ENCODE measurements around the gene ENPP6. TPM values are rescaled to one million over a fixed set of nuclear protein-coding genes. Genes with fewer than 3 reads are reported as not detected.

ENPP6 gene
- total RNA-seq, 1 donor from 2014 or later, result 0.41 TPM

DNA sequence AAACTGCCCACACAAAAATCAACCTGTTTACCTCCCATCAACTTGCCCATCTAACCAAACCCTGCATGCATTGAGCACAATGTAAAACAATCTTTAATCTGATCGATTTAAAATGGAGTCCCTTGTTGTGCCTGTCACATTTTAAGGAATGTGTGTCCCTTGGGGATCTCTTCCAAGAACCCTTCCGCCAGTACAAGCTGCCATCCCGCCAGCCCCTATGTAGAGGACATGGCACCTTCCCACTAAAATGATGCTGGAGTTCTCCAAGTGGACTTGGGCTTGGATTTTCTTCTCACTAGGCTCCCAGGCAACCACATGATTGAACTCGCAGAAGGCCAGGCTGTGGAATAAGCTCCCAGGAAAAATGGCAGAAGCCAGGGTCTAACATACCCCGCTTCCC, 45.8 kb upstream of the ENPP6 start:
- Mint-ChIP-seq H3K9me3 (ENCODE audit: unreplicated experiment) (no peaks in the 10 kb centered on the region), H3K27me3 (ENCODE audit: unreplicated experiment) (peaks cover 3% of the 10 kb centered on the region), H3K4me3 (ENCODE audit: unreplicated experiment) (no peak overlapping the region), H3K27ac (ENCODE audit: unreplicated experiment) (no peak overlapping the region), H3K4me1 (ENCODE audit: unreplicated experiment) (peaks cover 19% of the 10 kb centered on the region), H3K36me3 (ENCODE audit: low read depth, unreplicated experiment) (no peaks in the 10 kb centered on the region)
- TF ChIP-seq, protein P1, sequence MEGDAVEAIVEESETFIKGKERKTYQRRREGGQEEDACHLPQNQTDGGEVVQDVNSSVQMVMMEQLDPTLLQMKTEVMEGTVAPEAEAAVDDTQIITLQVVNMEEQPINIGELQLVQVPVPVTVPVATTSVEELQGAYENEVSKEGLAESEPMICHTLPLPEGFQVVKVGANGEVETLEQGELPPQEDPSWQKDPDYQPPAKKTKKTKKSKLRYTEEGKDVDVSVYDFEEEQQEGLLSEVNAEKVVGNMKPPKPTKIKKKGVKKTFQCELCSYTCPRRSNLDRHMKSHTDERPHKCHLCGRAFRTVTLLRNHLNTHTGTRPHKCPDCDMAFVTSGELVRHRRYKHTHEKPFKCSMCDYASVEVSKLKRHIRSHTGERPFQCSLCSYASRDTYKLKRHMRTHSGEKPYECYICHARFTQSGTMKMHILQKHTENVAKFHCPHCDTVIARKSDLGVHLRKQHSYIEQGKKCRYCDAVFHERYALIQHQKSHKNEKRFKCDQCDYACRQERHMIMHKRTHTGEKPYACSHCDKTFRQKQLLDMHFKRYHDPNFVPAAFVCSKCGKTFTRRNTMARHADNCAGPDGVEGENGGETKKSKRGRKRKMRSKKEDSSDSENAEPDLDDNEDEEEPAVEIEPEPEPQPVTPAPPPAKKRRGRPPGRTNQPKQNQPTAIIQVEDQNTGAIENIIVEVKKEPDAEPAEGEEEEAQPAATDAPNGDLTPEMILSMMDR (IDR thresholded peaks at IDR 0.05; ENCODE audit: unreplicated experiment), result no peak
- no peak for DNase-seq (ENCODE audit: low spot score)

DNA sequence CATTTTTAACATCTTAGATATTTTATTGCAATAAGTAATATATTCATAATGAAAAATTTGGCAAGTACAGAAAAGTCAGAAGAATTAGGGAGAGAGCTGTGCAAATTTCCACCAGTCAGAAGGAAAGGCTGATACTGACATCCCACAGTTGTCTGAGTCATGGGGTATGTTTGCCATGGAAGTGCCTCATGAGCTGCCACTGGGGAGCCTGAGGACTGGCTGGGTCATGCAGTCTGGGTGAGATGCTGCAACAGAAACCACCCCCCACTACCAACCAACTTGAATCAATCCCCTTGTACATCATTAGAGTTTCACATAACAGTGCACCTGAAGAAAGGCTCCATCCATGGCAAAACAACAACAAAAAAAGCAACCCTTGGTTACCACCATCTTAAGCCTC, 45.2 kb upstream of the ENPP6 start:
- Mint-ChIP-seq H3K36me3 (ENCODE audit: low read depth, unreplicated experiment) (no peaks in the 10 kb centered on the region), H3K27ac (ENCODE audit: unreplicated experiment) (no peak overlapping the region), H3K4me1 (ENCODE audit: unreplicated experiment) (peaks cover 19% of the 10 kb centered on the region), H3K9me3 (ENCODE audit: unreplicated experiment) (no peaks in the 10 kb centered on the region), H3K4me3 (ENCODE audit: unreplicated experiment) (no peak overlapping the region), H3K27me3 (ENCODE audit: unreplicated experiment) (peaks cover 3% of the 10 kb centered on the region)
- DNase-seq (ENCODE audit: low spot score), result no peak
- TF ChIP-seq, protein P1 (IDR thresholded peaks at IDR 0.05; ENCODE audit: unreplicated experiment), result no peak

GRCh38 chr4:184261246-184261645, 43.6 kb upstream of the ENPP6 start:
- DNase-seq (ENCODE audit: low spot score), result no peak
- H3K4me1 Mint-ChIP-seq (ENCODE audit: unreplicated experiment), result peaks cover 18% of the 10 kb centered on the region
- H3K36me3 Mint-ChIP-seq (ENCODE audit: low read depth, unreplicated experiment), result no peaks in the 10 kb centered on the region
- peaks cover 3% of the 10 kb centered on the region for H3K27me3 Mint-ChIP-seq (ENCODE audit: unreplicated experiment)
- no peaks in the 10 kb centered on the region for H3K9me3 Mint-ChIP-seq (ENCODE audit: unreplicated experiment)
- H3K4me3 Mint-ChIP-seq (ENCODE audit: unreplicated experiment), result no peak overlapping the region
- no peak overlapping the region for H3K27ac Mint-ChIP-seq (ENCODE audit: unreplicated experiment)
- TF ChIP-seq, protein P1 (IDR thresholded peaks at IDR 0.05; ENCODE audit: unreplicated experiment), result no peak

- no peak for DNase-seq (ENCODE audit: low spot score)
- no peak overlapping the region for H3K4me3 Mint-ChIP-seq (ENCODE audit: unreplicated experiment)
- H3K36me3 Mint-ChIP-seq (ENCODE audit: low read depth, unreplicated experiment), result no peaks in the 10 kb centered on the region
- H3K4me1 Mint-ChIP-seq (ENCODE audit: unreplicated experiment), result peaks cover 8% of the 10 kb centered on the region
- H3K9me3 Mint-ChIP-seq (ENCODE audit: unreplicated experiment), result no peaks in the 10 kb centered on the region
- TF ChIP-seq, protein P1 (IDR thresholded peaks at IDR 0.05; ENCODE audit: unreplicated experiment), result no peak
- H3K27ac Mint-ChIP-seq (ENCODE audit: unreplicated experiment), result no peak overlapping the region
- no peaks in the 10 kb centered on the region for H3K27me3 Mint-ChIP-seq (ENCODE audit: unreplicated experiment)
Measured at GRCh38 chr4:184259866-184260265, 42.2 kb upstream of the ENPP6 start.

DNA sequence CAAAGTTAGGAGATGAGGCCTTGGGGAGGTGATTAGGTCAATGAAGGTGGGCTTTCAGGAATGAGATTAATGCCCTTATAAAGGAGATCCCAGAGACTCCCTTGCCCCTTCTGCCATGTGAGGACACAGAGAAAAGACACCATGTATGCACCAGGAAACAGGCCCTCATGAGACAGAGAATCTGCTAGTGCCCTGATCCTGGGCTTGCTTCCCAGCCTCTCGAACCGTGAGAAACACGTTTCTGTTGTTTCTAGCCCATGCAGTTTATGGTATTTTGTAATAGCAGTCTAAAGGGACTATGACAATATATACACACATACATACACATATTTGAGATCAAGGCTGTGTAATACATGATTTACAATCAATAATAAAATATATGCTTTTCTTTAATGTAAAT, 41.4 kb upstream of the ENPP6 start:
- TF ChIP-seq, protein P1 (IDR thresholded peaks at IDR 0.05; ENCODE audit: unreplicated experiment), result no peak
- Mint-ChIP-seq H3K4me1 (ENCODE audit: unreplicated experiment) (peaks cover 7% of the 10 kb centered on the region), H3K4me3 (ENCODE audit: unreplicated experiment) (no peak overlapping the region), H3K27ac (ENCODE audit: unreplicated experiment) (no peak overlapping the region), H3K36me3 (ENCODE audit: low read depth, unreplicated experiment) (no peaks in the 10 kb centered on the region), H3K27me3 (ENCODE audit: unreplicated experiment) (no peaks in the 10 kb centered on the region), H3K9me3 (ENCODE audit: unreplicated experiment) (no peaks in the 10 kb centered on the region)
- DNase-seq (ENCODE audit: low spot score), result no peak
